Activated CD4-positive, alpha-beta T cell treated with anti-CD3 and anti-CD28 coated beads, Interleukin-2, Interleukin-4, amounts not matched to agents 100 ng/mL and 50 ng/mL, durations not matched to agents 16 hours and 8 hours (primary cell): Measurements from ENCODE around the gene APRT.
"Not testable (repeated sequence)": the region's sequence is repeated elsewhere in the genome, so short reads cannot be mapped to it uniquely, and the experiment has no call there.

ENCODE experiments used
- DNase-seq: peaks from one replicate; pipeline ENCODE4 v3.0.0-alpha.2; 2020; ENCODE audit warnings: low spot score

APRT gene

GRCh38 chr16:88772871-88773811 is 38.6 kb downstream of the APRT start:
- DNase-seq = no peak

GRCh38 chr16:88771781-88772180 is 39.9 kb downstream of the APRT start:
- DNase-seq = not testable (repeated sequence)

- no peak for DNase-seq
These were observed 40.4 kb downstream of the APRT start for GRCh38 chr16:88771294-88771772.

GRCh38 chr16:88770461-88771293 is 41.1 kb downstream of the APRT start:
- peak; percentile 11 for DNase-seq

- peak; percentile 17 for DNase-seq
These were observed 41.9 kb downstream of the APRT start for GRCh38 chr16:88769617-88770460.

GRCh38 chr16:88768071-88768783 is 43.5 kb downstream of the APRT start:
- no peak for DNase-seq

GRCh38 chr16:88767546-88768070 is 44.1 kb downstream of the APRT start:
- no peak for DNase-seq

- DNase-seq = no peak
These were observed 44.8 kb downstream of the APRT start for GRCh38 chr16:88766975-88767374.

- DNase-seq = no peak
These were observed 46.8 kb downstream of the APRT start for GRCh38 chr16:88764913-88765349.

- no peak for DNase-seq
These were observed 47.6 kb downstream of the APRT start for GRCh38 chr16:88764080-88764479.

GRCh38 chr16:88763502-88764053 is 48.1 kb downstream of the APRT start:
- DNase-seq = no peak

GRCh38 chr16:88762941-88763340 is 48.8 kb downstream of the APRT start:
- no peak for DNase-seq

- no peak for DNase-seq
These were observed 49.4 kb downstream of the APRT start for GRCh38 chr16:88762258-88762870.

GRCh38 chr16:88761830-88762229 is 49.9 kb downstream of the APRT start:
- no peak for DNase-seq

GRCh38 chr16:88761143-88761534 is 50.6 kb downstream of the APRT start:
- no peak for DNase-seq

GRCh38 chr16:88760424-88761142 is 51.1 kb downstream of the APRT start:
- no peak for DNase-seq

GRCh38 chr16:88759976-88760350 is 51.8 kb downstream of the APRT start:
- DNase-seq = no peak
